HepG2 (cell line): ENCODE results near the gene PCDHB1. TPM values are rescaled to one million over a fixed set of nuclear protein-coding genes. Genes with fewer than 3 reads are reported as not detected.

Source experiments
- BORCS8-MEF2B ChIP-seq: sonication (generic); formaldehyde crosslinking; IDR thresholded peaks from 2 replicates; pipeline ENCODE4 v1.8.0; 2022; ENCODE audit warnings: mild to moderate bottlenecking, missing genetic modification reagents
- DNMT3B ChIP-seq: conservative IDR thresholded peaks from 2 replicates; pipeline ENCODE4 v1.6.1; 2016; ENCODE audit warnings: missing biosample characterization, control low read depth
- JUND ChIP-seq: sonication (generic); formaldehyde crosslinking; IDR thresholded peaks from 2 replicates; pipeline ENCODE4 v1.8.0; 2022; ENCODE audit warnings: mild to moderate bottlenecking, missing genetic modification reagents
- KDM2A ChIP-seq: sonication (generic); formaldehyde crosslinking; IDR thresholded peaks from 2 replicates; pipeline ENCODE4 v1.4.0; 2020; ENCODE audit warnings: low read depth, missing genetic modification reagents, borderline replicate concordance
- MAFK ChIP-seq, 2 experiments: IDR thresholded peaks in 1 of 2; conservative IDR thresholded peaks in 1 of 2; 2 replicates each; pipeline ENCODE4 v1.6.1; 2011; ENCODE audit warnings: improper control_type of control experiment in 2 of 2, low read length in 2 of 2
- MEF2D ChIP-seq: sonication (generic); formaldehyde crosslinking; IDR thresholded peaks from 2 replicates; pipeline ENCODE4 v1.5.1; 2020; ENCODE audit warnings: mild to moderate bottlenecking, missing genetic modification reagents
- NPAS2 ChIP-seq: sonication (generic); formaldehyde crosslinking; IDR thresholded peaks from 2 replicates; pipeline ENCODE4 v1.8.0; 2022; ENCODE audit warnings: mild to moderate bottlenecking, missing genetic modification reagents, borderline replicate concordance
- PRMT3 ChIP-seq: sonication (generic); formaldehyde crosslinking; IDR thresholded peaks from 2 replicates; pipeline ENCODE4 v1.8.1; 2022; ENCODE audit warnings: low read depth, mild to moderate bottlenecking, moderate library complexity, missing genetic modification reagents, borderline replicate concordance
- SAP130 ChIP-seq: IDR thresholded peaks from 2 replicates; pipeline ENCODE4 v1.6.1; 2016; ENCODE audit warnings: low read depth
- SMARCE1 ChIP-seq: fragments of 450-650 bp; IDR thresholded peaks from 2 replicates; pipeline ENCODE4 v1.6.1; 2017; ENCODE audit warnings: borderline replicate concordance
- SNAI1 ChIP-seq: sonication (generic); formaldehyde crosslinking; IDR thresholded peaks from 2 replicates; pipeline ENCODE4 v1.5.0; 2020; ENCODE audit warnings: mild to moderate bottlenecking, missing genetic modification reagents, borderline replicate concordance
- TEAD2 ChIP-seq: sonication (generic); formaldehyde crosslinking; IDR thresholded peaks from 2 replicates; pipeline ENCODE4 v1.9.0; 2021; ENCODE audit warnings: missing genetic modification reagents
- THAP11 ChIP-seq: IDR thresholded peaks from 2 replicates; pipeline ENCODE4 v1.6.1; 2016; ENCODE audit warnings: missing biosample characterization, missing genetic modification reagents
- XRCC5 ChIP-seq: fragments of 200-400 bp; formaldehyde crosslinking; optimal IDR thresholded peaks from 2 replicates; pipeline ENCODE3; 2017; ENCODE audit warnings: mild to moderate bottlenecking, low read length
- ZBTB38 ChIP-seq: sonication (generic); formaldehyde crosslinking; IDR thresholded peaks from 2 replicates; pipeline ENCODE4 v1.5.1; 2020; ENCODE audit warnings: mild to moderate bottlenecking, missing genetic modification reagents
- ZNF747 ChIP-seq: sonication (generic); formaldehyde crosslinking; IDR thresholded peaks from 2 replicates; pipeline ENCODE4 v1.8.1; 2023; ENCODE audit warnings: missing genetic modification reagents, mild to moderate bottlenecking, borderline replicate concordance
- ZSCAN9 ChIP-seq: IDR thresholded peaks from 2 replicates; pipeline ENCODE4 v1.6.1; 2016; ENCODE audit warnings: borderline replicate concordance
- polyA plus RNA-seq, 8 experiments: library from polyadenylated mRNA; depleted of rRNA in 3 of 8; stranded (reverse) in 7 of 8; unstranded in 1 of 8; fragments of >200 nt; fragmentation: Illumina TruSeq in 4 of 8; extraction: Trizol in 4 of 8; gene quantifications; 2 replicates each; pipeline versions ENCODE4 v1.2.1 to v1.2.3, GENCODE V29; 2011 to 2016; ENCODE audit warnings: low read depth in 4 of 8, missing spikeins in 1 of 8, mixed read lengths in 1 of 8; ENCODE audit not compliant: insufficient read depth in 1 of 8
- total RNA-seq, 5 experiments: library from RNA; depleted of rRNA; stranded (reverse); fragments of >200 nt; fragmentation: Illumina TruSeq; extraction: Trizol; gene quantifications; 2 replicates each; pipeline ENCODE4 v1.2.3, GENCODE V29; 2016; ENCODE audit warnings: low read depth in 1 of 5
- TF ChIP-seq, protein P1 (sequence below): IDR thresholded peaks from 2 replicates; pipeline ENCODE4 v1.6.1; 2016; ENCODE audit warnings: mild to moderate bottlenecking, missing biosample characterization, missing genetic modification reagents
- TF ChIP-seq, protein P2 (sequence below): IDR thresholded peaks from 2 replicates; pipeline ENCODE4 v1.6.1; 2016; ENCODE audit warnings: missing genetic modification reagents, missing compliant biosample characterization
- TF ChIP-seq, protein P3 (sequence below): sonication (generic); formaldehyde crosslinking; IDR thresholded peaks from 2 replicates; pipeline ENCODE4 v1.5.1; 2020; ENCODE audit warnings: missing genetic modification reagents, mild to moderate bottlenecking, borderline replicate concordance
- TF ChIP-seq, protein P4 (sequence below), 2 experiments: fragments of 450-650 bp in 1 of 2; sonication (generic) in 1 of 2; formaldehyde crosslinking; IDR thresholded peaks; 2 replicates each; pipeline versions ENCODE4 v1.5.0 to v1.8.0; 2020 to 2022; ENCODE audit warnings: mild to moderate bottlenecking in 1 of 2, missing genetic modification reagents in 1 of 2
- TF ChIP-seq, protein P5 (sequence below): sonication (generic); formaldehyde crosslinking; IDR thresholded peaks from 2 replicates; pipeline ENCODE4 v1.4.0; 2020; ENCODE audit warnings: missing genetic modification reagents
- TF ChIP-seq, protein P6 (sequence below): sonication (generic); formaldehyde crosslinking; IDR thresholded peaks from 2 replicates; pipeline ENCODE4 v1.4.0; 2020; ENCODE audit warnings: missing genetic modification reagents

PCDHB1 gene
- total and polyA plus RNA-seq, 2 of the 13 experiments (the other 11 are each of a cell fraction or from before 2014, with no cell fraction given): not detected

DNA sequence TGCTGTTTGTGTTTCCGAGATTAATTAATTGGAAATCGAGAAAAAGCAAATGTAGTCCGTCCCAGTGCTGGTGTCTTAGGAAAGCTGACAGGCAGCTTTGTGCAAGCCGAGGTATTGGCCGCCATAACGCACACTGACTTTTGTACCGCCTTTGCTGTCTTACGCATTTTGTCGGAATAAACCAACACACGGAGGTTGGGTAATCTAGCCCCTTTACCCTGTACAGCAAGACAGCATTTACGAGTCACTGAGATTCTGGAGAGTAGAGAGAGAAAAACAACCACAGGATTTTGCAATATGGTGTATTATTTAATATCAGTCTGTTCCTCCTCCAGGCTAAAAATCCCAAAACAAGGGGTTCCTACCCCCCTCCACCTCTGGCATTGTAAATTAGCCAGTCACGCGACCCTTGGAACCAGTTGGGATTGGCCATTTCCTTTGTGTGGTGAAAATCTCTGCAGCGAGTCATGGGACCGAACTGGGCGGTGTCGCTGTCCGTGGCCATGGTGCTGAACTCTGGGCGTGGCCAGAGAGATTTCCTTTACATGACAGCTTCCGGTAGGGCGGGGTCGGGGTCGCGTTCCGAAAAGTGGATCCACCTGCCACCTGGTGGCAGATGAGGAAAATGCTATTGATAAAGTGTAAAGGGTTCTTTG lies 10.3 kb upstream of the PCDHB1 start (continued):
- no peak for TF ChIP-seq XRCC5
- TF ChIP-seq, protein P1, sequence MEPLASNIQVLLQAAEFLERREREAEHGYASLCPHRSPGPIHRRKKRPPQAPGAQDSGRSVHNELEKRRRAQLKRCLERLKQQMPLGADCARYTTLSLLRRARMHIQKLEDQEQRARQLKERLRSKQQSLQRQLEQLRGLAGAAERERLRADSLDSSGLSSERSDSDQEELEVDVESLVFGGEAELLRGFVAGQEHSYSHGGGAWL (CRISPR knock-in tag): 0 out of 2 replicates have a peak, but pooled peaks have one; percentile 48
- TF ChIP-seq, protein P2, sequence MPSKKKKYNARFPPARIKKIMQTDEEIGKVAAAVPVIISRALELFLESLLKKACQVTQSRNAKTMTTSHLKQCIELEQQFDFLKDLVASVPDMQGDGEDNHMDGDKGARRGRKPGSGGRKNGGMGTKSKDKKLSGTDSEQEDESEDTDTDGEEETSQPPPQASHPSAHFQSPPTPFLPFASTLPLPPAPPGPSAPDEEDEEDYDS: no peak
- TF ChIP-seq MAFK (conservative IDR thresholded peaks at IDR 0.05 in 1 of 2, IDR thresholded peaks at IDR 0.05 in 1 of 2; ENCODE audit: low read length in 2 of 2): no peak
- peak; percentile 84 for TF ChIP-seq TEAD2 (CRISPR knock-in tag)
- peak; percentile 63 for TF ChIP-seq SAP130 (CRISPR knock-in tag)
- TF ChIP-seq THAP11 (CRISPR knock-in tag): peak; percentile 45; the same call in 1 of the 2 replicates
- TF ChIP-seq, protein P3, sequence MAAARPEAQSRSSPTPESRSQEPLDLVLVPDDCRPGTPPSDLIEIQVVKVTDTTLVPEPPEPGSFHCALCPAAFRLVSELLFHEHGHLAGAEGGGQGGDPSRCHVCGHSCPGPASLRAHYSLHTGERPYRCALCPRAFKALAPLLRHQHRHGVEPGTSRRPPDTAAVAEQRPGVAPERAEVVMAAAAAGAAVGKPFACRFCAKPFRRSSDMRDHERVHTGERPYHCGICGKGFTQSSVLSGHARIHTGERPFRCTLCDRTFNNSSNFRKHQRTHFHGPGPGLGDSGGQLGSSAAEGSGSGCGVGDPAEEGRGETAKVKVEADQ (CRISPR knock-in tag): 0 out of 2 replicates have a peak, but pooled peaks have one; percentile 41
- no peak for TF ChIP-seq SMARCE1
- TF ChIP-seq, protein P4, sequence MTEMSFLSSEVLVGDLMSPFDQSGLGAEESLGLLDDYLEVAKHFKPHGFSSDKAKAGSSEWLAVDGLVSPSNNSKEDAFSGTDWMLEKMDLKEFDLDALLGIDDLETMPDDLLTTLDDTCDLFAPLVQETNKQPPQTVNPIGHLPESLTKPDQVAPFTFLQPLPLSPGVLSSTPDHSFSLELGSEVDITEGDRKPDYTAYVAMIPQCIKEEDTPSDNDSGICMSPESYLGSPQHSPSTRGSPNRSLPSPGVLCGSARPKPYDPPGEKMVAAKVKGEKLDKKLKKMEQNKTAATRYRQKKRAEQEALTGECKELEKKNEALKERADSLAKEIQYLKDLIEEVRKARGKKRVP (CRISPR knock-in tag; IDR thresholded peaks at IDR 0.05): no peak
- no peak for TF ChIP-seq PRMT3 (CRISPR knock-in tag)
- TF ChIP-seq, protein P5, sequence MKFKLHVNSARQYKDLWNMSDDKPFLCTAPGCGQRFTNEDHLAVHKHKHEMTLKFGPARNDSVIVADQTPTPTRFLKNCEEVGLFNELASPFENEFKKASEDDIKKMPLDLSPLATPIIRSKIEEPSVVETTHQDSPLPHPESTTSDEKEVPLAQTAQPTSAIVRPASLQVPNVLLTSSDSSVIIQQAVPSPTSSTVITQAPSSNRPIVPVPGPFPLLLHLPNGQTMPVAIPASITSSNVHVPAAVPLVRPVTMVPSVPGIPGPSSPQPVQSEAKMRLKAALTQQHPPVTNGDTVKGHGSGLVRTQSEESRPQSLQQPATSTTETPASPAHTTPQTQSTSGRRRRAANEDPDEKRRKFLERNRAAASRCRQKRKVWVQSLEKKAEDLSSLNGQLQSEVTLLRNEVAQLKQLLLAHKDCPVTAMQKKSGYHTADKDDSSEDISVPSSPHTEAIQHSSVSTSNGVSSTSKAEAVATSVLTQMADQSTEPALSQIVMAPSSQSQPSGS: peak; percentile 35; the same call in 1 of the 2 replicates
- TF ChIP-seq NPAS2 (CRISPR knock-in tag): no peak
- TF ChIP-seq JUND (CRISPR knock-in tag): peak; percentile 50; the same call in 1 of the 2 replicates
- TF ChIP-seq KDM2A: peak; percentile 76; the same call in 1 of the 2 replicates
- TF ChIP-seq BORCS8-MEF2B (CRISPR knock-in tag): peak; percentile 88
- TF ChIP-seq, protein P6, sequence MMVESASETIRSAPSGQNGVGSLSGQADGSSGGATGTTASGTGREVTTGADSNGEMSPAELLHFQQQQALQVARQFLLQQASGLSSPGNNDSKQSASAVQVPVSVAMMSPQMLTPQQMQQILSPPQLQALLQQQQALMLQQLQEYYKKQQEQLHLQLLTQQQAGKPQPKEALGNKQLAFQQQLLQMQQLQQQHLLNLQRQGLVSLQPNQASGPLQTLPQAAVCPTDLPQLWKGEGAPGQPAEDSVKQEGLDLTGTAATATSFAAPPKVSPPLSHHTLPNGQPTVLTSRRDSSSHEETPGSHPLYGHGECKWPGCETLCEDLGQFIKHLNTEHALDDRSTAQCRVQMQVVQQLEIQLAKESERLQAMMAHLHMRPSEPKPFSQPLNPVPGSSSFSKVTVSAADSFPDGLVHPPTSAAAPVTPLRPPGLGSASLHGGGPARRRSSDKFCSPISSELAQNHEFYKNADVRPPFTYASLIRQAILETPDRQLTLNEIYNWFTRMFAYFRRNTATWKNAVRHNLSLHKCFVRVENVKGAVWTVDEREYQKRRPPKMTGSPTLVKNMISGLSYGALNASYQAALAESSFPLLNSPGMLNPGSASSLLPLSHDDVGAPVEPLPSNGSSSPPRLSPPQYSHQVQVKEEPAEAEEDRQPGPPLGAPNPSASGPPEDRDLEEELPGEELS (CRISPR knock-in tag): 0 out of 2 replicates have a peak, but pooled peaks have one; percentile 28
- peak; percentile 38; the same call in 1 of the 2 replicates for TF ChIP-seq MEF2D
- peak; percentile 87; the same call in 1 of the 2 replicates for TF ChIP-seq ZSCAN9 (CRISPR knock-in tag)
- TF ChIP-seq ZBTB38 (CRISPR knock-in tag): peak; percentile 65; the same call in 1 of the 2 replicates
- peak; percentile 66; the same call in 1 of the 2 replicates for TF ChIP-seq DNMT3B (CRISPR knock-in tag)
- TF ChIP-seq SNAI1 (CRISPR knock-in tag): no peak
- peak; percentile 30; the same call in 1 of the 2 replicates for TF ChIP-seq ZNF747
